Measurements from ENCODE around the gene PCARE.

DNA sequence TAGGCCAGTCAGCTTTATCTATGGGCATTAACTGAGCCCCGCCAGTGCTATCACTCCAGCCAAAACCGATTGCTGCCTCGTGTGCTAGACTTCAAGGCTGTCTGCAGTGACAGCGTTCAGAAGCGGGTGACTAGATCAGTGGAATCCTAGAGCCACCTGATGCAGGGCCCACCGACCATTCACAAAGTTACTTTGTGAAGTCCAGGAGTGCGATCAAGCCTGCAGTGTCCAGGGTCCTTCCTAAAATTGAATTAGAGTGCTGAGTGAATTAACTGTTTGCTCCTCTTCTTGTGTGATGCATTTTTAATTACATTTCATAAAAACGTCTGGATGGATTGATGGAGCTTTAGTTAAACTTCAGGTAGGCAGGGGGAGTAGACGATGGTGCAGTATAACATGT, 13.9 kb downstream of the PCARE start:
- TF ChIP-seq, protein P1, sequence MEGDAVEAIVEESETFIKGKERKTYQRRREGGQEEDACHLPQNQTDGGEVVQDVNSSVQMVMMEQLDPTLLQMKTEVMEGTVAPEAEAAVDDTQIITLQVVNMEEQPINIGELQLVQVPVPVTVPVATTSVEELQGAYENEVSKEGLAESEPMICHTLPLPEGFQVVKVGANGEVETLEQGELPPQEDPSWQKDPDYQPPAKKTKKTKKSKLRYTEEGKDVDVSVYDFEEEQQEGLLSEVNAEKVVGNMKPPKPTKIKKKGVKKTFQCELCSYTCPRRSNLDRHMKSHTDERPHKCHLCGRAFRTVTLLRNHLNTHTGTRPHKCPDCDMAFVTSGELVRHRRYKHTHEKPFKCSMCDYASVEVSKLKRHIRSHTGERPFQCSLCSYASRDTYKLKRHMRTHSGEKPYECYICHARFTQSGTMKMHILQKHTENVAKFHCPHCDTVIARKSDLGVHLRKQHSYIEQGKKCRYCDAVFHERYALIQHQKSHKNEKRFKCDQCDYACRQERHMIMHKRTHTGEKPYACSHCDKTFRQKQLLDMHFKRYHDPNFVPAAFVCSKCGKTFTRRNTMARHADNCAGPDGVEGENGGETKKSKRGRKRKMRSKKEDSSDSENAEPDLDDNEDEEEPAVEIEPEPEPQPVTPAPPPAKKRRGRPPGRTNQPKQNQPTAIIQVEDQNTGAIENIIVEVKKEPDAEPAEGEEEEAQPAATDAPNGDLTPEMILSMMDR (IDR thresholded peaks at IDR 0.05; ENCODE audit: low read length) = no peak
- no peak for TF ChIP-seq EZH2 (optimal IDR thresholded peaks at IDR 0.05; ENCODE audit: low read depth, low read length)
